ENCODE data around the gene ATG12. TPM values are rescaled to one million over a fixed set of nuclear protein-coding genes. Genes with fewer than 3 reads are reported as not detected.

The ATG12 gene
- total and polyA plus RNA-seq, 5 donors from 2014 or later, result 64.0 to 149 (median 119) TPM

DNA sequence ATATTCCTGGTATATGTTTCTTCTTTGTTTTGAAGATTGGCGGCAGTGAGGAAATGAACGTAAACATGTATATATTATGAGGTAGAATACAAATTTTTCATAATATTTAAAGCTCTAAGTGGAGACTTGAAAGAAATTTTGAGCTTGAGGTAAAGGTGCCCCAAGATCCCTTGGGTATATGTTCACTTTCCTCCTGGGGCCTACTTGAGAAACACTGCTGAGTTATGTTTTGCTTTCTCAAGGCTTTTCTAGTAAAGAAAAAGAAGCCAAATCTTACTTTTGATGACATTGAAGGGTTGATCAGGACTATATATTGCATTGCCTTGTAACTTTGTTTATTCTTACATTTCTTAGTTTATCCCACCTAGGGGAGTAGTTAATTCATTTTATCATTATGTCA lies 31.1 kb upstream of the ATG12 start:
- Mint-ChIP-seq H3K27me3 (no peaks in the 10 kb centered on the region), H3K4me1 (peaks cover 0 to 4% (median 4%) of the 10 kb centered on the region in 4 donors), H3K27ac (no peak overlapping the region), H3K9me3 (peaks cover 0 to 1% (median 0%) of the 10 kb centered on the region in 7 donors), H3K4me3 (no peak overlapping the region), H3K36me3 (peaks cover 55% of the 10 kb centered on the region)
- Histone ChIP-seq H3K27me3 (ENCODE audit: control insufficient read depth, insufficient read depth, low read length) (no peaks in the 10 kb centered on the region), H3K36me3 (ENCODE audit: control insufficient read depth, insufficient read depth, low read length) (peaks cover 35% of the 10 kb centered on the region), H3K4me1 (ENCODE audit: control insufficient read depth, insufficient read depth, low read length, poor library complexity, severe bottlenecking) (no peaks in the 10 kb centered on the region), H3K27ac (ENCODE audit: insufficient read depth, low read length, poor library complexity, severe bottlenecking) (no peak overlapping the region), H3K9me3 (ENCODE audit: control insufficient read depth in 2 of 2, low read length in 2 of 2) (peaks cover 0 to 4% of the 10 kb centered on the region in 2 experiments), H3K4me3 (ENCODE audit: low read depth, low read length) (no peak overlapping the region)
- no peak for DNase-seq
- ATAC-seq (ENCODE audit: low read depth in 2 of 2), result no peak

DNA sequence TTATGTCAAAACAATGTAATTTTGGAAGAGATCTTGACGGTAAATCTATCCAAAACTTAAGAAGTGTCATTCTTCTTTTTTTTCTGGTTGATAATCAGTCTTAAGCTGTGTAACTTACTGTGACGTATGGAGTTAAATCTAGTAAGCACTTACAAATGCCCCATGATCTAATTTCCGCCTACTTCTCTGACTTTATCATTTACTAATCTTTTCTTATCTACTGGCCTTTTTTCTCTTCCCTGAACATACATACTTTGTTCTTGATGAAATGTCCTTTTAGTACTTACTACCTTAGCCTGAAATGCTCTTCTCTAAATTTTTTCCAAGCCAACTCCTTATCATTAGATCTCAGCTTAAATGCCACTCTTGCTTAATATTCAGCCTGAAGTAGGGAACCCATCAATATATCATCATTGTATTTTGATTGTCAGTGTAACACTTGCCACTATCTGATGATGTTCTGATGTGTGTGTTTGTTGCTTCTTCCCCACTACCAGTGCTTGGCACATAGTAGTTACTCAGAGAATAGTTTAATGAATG lies 28.0 kb upstream of the ATG12 start:
- peaks cover 0 to 1% (median 0%) of the 10 kb centered on the region in 7 donors for H3K9me3 Mint-ChIP-seq
- H3K4me1 Mint-ChIP-seq, result peaks cover 2 to 14% (median 9%) of the 10 kb centered on the region in 4 donors
- Histone ChIP-seq H3K27ac (ENCODE audit: insufficient read depth, low read length, poor library complexity, severe bottlenecking) (no peak overlapping the region), H3K27me3 (ENCODE audit: control insufficient read depth, insufficient read depth, low read length) (no peaks in the 10 kb centered on the region), H3K4me1 (ENCODE audit: control insufficient read depth, insufficient read depth, low read length, poor library complexity, severe bottlenecking) (no peaks in the 10 kb centered on the region), H3K36me3 (ENCODE audit: control insufficient read depth, insufficient read depth, low read length) (peaks cover 26% of the 10 kb centered on the region), H3K9me3 (ENCODE audit: control insufficient read depth in 2 of 2, low read length in 2 of 2) (no peaks in the 10 kb centered on the region), H3K4me3 (ENCODE audit: low read depth, low read length) (no peak overlapping the region)
- no peak overlapping the region for H3K4me3 Mint-ChIP-seq
- no peak for DNase-seq
- H3K27me3 Mint-ChIP-seq, result no peaks in the 10 kb centered on the region
- H3K27ac Mint-ChIP-seq, result no peak overlapping the region
- no peak for ATAC-seq (ENCODE audit: low read depth in 2 of 2)
- H3K36me3 Mint-ChIP-seq, result peaks cover 34% of the 10 kb centered on the region

DNA sequence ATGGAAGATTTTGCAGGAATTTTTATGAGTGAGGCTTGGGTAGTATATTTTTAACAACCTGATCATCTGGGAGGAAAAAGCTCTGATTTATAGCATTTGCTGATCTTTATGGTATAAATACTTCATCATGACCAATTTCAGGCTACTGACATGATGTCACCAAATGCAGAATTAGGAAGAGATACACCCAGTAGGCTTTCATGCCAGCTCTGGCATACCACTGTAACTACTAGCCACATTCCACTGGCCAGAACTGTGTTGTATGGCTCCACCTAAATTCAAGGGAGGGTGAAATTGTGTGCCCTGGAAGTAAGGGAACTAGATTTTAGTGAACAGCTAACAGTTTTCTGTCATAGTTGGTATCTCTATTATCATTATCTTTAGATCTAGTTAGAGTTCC lies 18.0 kb upstream of the ATG12 start:
- no peaks in the 10 kb centered on the region for H3K36me3 ChIP-seq (ENCODE audit: control insufficient read depth, insufficient read depth, low read length)
- ATAC-seq (ENCODE audit: low read depth in 2 of 2), result no peak
- H3K4me1 ChIP-seq (ENCODE audit: control insufficient read depth, insufficient read depth, low read length, poor library complexity, severe bottlenecking), result no peaks in the 10 kb centered on the region
- H3K4me3 Mint-ChIP-seq, result no peak overlapping the region
- peaks cover 22 to 31% (median 27%) of the 10 kb centered on the region in 4 donors for H3K4me1 Mint-ChIP-seq
- H3K27ac Mint-ChIP-seq, result no peak overlapping the region
- no peak overlapping the region for H3K4me3 ChIP-seq (ENCODE audit: low read depth, low read length)
- no peaks in the 10 kb centered on the region for H3K9me3 ChIP-seq (ENCODE audit: control insufficient read depth in 2 of 2, low read length in 2 of 2)
- no peak for DNase-seq
- H3K36me3 Mint-ChIP-seq, result no peaks in the 10 kb centered on the region
- no peak overlapping the region for H3K27ac ChIP-seq (ENCODE audit: insufficient read depth, low read length, poor library complexity, severe bottlenecking)
- no peaks in the 10 kb centered on the region for H3K27me3 Mint-ChIP-seq
- H3K9me3 Mint-ChIP-seq, result peaks cover 0 to 5% (median 0%) of the 10 kb centered on the region in 7 donors
- no peaks in the 10 kb centered on the region for H3K27me3 ChIP-seq (ENCODE audit: control insufficient read depth, insufficient read depth, low read length)

DNA sequence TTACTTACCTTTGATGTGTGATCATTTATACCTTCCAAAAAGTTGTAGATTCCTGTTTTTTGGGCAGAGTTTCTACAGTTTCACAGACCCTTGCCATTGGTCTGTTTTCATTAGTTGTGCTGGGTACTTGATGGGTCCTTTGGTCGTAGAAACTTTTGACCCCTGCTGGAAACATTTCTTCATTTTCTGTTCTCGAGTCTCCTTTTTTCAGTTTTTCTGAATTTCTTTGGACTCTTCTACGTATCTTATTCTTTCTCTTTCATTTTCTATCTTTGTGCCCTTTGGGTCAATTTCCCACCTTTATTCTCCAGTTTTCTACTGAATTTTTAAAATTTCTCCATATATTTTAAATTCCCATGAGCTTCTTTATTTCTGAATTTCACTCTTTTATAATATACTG lies 17.0 kb upstream of the ATG12 start:
- Mint-ChIP-seq H3K4me3 (no peak overlapping the region), H3K4me1 (peaks cover 27 to 37% (median 30%) of the 10 kb centered on the region in 4 donors), H3K27me3 (no peaks in the 10 kb centered on the region), H3K9me3 (peaks cover 0 to 8% (median under 1%) of the 10 kb centered on the region in 7 donors), H3K36me3 (peaks cover 8% of the 10 kb centered on the region), H3K27ac (no peak overlapping the region)
- Histone ChIP-seq H3K9me3 (ENCODE audit: control insufficient read depth in 2 of 2, low read length in 2 of 2) (no peaks in the 10 kb centered on the region), H3K4me1 (ENCODE audit: control insufficient read depth, insufficient read depth, low read length, poor library complexity, severe bottlenecking) (no peaks in the 10 kb centered on the region), H3K36me3 (ENCODE audit: control insufficient read depth, insufficient read depth, low read length) (peaks cover 2% of the 10 kb centered on the region), H3K4me3 (ENCODE audit: low read depth, low read length) (no peak overlapping the region), H3K27ac (ENCODE audit: insufficient read depth, low read length, poor library complexity, severe bottlenecking) (no peak overlapping the region), H3K27me3 (ENCODE audit: control insufficient read depth, insufficient read depth, low read length) (no peaks in the 10 kb centered on the region)
- ATAC-seq (ENCODE audit: low read depth in 2 of 2), result no peak
- DNase-seq, result no peak

DNA sequence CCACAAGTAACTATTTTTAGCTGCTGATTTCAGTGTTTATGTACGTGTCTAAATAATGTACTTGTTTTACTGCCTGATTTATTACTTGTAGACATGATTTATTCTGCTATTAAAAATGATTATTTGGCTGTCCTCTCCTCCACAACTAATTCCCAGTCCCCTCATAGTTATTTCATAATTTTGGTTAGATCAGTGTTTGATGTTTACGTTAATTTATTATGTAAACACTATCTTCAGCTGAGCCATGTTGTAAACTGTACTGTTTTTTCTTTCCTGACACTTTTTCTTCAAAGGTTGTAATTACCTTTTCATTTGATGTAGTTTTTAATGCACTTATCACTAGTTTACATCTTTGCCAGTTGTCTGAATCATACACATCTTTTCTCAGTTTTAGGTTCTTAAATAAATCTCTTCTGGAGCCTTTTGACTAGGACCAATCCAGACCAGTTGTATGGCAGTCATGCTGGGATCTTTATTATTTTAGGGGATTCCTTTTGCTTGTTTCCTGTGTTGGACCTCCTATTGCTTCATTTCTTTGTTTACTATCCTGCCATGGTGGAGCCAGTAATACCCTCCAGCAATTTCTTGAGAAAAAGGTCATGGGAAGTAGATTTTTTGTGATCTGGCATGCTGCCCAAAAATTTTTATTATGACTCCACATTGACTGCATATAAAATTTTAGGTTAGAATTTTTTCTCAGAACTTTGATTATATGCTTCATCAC lies 16.4 kb upstream of the ATG12 start:
- DNase-seq, result no peak
- Histone ChIP-seq H3K27ac (ENCODE audit: insufficient read depth, low read length, poor library complexity, severe bottlenecking) (no peak overlapping the region), H3K9me3 (ENCODE audit: control insufficient read depth in 2 of 2, low read length in 2 of 2) (no peaks in the 10 kb centered on the region), H3K4me1 (ENCODE audit: control insufficient read depth, insufficient read depth, low read length, poor library complexity, severe bottlenecking) (no peaks in the 10 kb centered on the region), H3K36me3 (ENCODE audit: control insufficient read depth, insufficient read depth, low read length) (peaks cover 2% of the 10 kb centered on the region), H3K27me3 (ENCODE audit: control insufficient read depth, insufficient read depth, low read length) (no peaks in the 10 kb centered on the region), H3K4me3 (ENCODE audit: low read depth, low read length) (no peak overlapping the region)
- Mint-ChIP-seq H3K27ac (no peak overlapping the region), H3K4me1 (peaks cover 27 to 42% (median 33%) of the 10 kb centered on the region in 4 donors), H3K36me3 (peaks cover 12% of the 10 kb centered on the region), H3K4me3 (no peak overlapping the region), H3K9me3 (peaks cover 0 to 11% (median 2%) of the 10 kb centered on the region in 7 donors), H3K27me3 (no peaks in the 10 kb centered on the region)
- no peak for ATAC-seq (ENCODE audit: low read depth in 2 of 2)

DNA sequence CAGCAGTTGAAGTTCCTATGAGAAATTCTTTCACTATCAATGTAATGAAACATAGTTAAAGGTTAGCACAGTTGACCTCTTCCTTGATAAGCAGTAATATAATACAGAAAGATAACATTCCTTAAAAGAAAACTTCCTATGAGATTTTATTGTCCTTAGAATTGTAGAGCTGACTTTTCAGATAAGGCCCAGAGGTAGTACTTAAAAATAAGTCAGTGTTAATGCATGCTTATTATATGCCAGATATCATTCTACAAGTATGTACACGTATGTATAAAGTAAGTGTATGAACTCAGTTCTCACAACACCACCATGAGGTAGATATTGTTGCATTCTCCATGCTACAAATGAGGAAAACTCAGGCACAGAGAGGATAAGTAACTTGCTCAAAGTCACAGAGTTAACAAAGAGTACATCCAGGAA lies 15.7 kb upstream of the ATG12 start:
- peaks cover 0 to 11% (median 2%) of the 10 kb centered on the region in 7 donors for H3K9me3 Mint-ChIP-seq
- Histone ChIP-seq H3K4me3 (ENCODE audit: low read depth, low read length) (no peak overlapping the region), H3K9me3 (ENCODE audit: control insufficient read depth in 2 of 2, low read length in 2 of 2) (no peaks in the 10 kb centered on the region), H3K27me3 (ENCODE audit: control insufficient read depth, insufficient read depth, low read length) (no peaks in the 10 kb centered on the region), H3K4me1 (ENCODE audit: control insufficient read depth, insufficient read depth, low read length, poor library complexity, severe bottlenecking) (no peaks in the 10 kb centered on the region), H3K36me3 (ENCODE audit: control insufficient read depth, insufficient read depth, low read length) (peaks cover 2% of the 10 kb centered on the region), H3K27ac (ENCODE audit: insufficient read depth, low read length, poor library complexity, severe bottlenecking) (no peak overlapping the region)
- H3K27ac Mint-ChIP-seq, result no peak overlapping the region
- ATAC-seq (ENCODE audit: low read depth in 2 of 2) (no peak), DNase-seq (no peak)
- H3K36me3 Mint-ChIP-seq, result peaks cover 12% of the 10 kb centered on the region
- no peaks in the 10 kb centered on the region for H3K27me3 Mint-ChIP-seq
- H3K4me1 Mint-ChIP-seq, result peaks cover 27 to 42% (median 33%) of the 10 kb centered on the region in 4 donors
- H3K4me3 Mint-ChIP-seq, result peak overlapping the region in 1 of 4 donors; percentile 44

DNA sequence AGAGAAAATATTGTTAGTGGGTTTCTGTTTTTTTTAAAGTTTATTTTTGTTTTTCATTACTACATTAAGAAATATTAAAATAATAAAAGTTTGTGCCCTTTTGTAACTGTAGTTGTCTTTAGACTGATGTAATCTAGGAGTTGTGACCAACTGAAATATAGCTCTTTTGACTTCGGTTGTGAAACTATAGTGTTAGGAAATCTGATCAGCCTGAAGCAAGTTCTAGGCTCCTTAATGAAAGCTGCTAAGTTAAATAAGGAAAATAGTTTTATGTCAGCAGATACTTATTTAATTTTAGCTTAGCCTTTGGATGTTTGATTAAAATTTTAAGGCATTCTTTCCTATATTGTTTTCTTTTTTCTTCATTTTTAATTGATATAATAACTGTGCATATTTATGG lies 14.6 kb upstream of the ATG12 start:
- Mint-ChIP-seq H3K36me3 (peaks cover 12% of the 10 kb centered on the region), H3K9me3 (peaks cover 0 to 11% (median 2%) of the 10 kb centered on the region in 7 donors), H3K27me3 (no peaks in the 10 kb centered on the region), H3K4me3 (no peak overlapping the region), H3K4me1 (peaks cover 27 to 40% (median 32%) of the 10 kb centered on the region in 4 donors), H3K27ac (no peak overlapping the region)
- Histone ChIP-seq H3K4me3 (ENCODE audit: low read depth, low read length) (no peak overlapping the region), H3K9me3 (ENCODE audit: control insufficient read depth in 2 of 2, low read length in 2 of 2) (no peaks in the 10 kb centered on the region), H3K4me1 (ENCODE audit: control insufficient read depth, insufficient read depth, low read length, poor library complexity, severe bottlenecking) (no peaks in the 10 kb centered on the region), H3K27me3 (ENCODE audit: control insufficient read depth, insufficient read depth, low read length) (no peaks in the 10 kb centered on the region), H3K27ac (ENCODE audit: insufficient read depth, low read length, poor library complexity, severe bottlenecking) (no peak overlapping the region), H3K36me3 (ENCODE audit: control insufficient read depth, insufficient read depth, low read length) (peaks cover 2% of the 10 kb centered on the region)
- no peak for ATAC-seq (ENCODE audit: low read depth in 2 of 2)
- DNase-seq, result no peak
